ENCODE measurements around the gene HOXD12.

- TF ChIP-seq POLR2A (IDR thresholded peaks at IDR 0.05): no peak
- TF ChIP-seq POLR2AphosphoS5 (IDR thresholded peaks at IDR 0.05): no peak
- TF ChIP-seq, protein P1, sequence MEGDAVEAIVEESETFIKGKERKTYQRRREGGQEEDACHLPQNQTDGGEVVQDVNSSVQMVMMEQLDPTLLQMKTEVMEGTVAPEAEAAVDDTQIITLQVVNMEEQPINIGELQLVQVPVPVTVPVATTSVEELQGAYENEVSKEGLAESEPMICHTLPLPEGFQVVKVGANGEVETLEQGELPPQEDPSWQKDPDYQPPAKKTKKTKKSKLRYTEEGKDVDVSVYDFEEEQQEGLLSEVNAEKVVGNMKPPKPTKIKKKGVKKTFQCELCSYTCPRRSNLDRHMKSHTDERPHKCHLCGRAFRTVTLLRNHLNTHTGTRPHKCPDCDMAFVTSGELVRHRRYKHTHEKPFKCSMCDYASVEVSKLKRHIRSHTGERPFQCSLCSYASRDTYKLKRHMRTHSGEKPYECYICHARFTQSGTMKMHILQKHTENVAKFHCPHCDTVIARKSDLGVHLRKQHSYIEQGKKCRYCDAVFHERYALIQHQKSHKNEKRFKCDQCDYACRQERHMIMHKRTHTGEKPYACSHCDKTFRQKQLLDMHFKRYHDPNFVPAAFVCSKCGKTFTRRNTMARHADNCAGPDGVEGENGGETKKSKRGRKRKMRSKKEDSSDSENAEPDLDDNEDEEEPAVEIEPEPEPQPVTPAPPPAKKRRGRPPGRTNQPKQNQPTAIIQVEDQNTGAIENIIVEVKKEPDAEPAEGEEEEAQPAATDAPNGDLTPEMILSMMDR (IDR thresholded peaks at IDR 0.05): no peak
Measured at GRCh38 chr2:176087330-176088047, 12.1 kb upstream of the HOXD12 start.

All from prostate gland (tissue), 2 donors.